Mucosa of descending colon (tissue), 3 donors: Measurements from ENCODE around the gene TMEM170A. TPM values are rescaled to one million over a fixed set of nuclear protein-coding genes. Genes with fewer than 3 reads are reported as not detected.

Experiments
- ATAC-seq: fragments of 200-7000 bp; cut with Tn5 transposase; one replicate; pipeline ENCODE4 v1.9.1; 2020; ENCODE audit warnings: mild to moderate bottlenecking, moderate library complexity
- DNase-seq, 3 donors: peaks; one replicate each; pipeline ENCODE4 v3.0.0-alpha.2; 2020
- H3K36me3 ChIP-seq: fragments of 200-600 bp; one replicate; pipeline ENCODE4 v1.8.0; 2021; ENCODE audit warnings: low read depth, mild to moderate bottlenecking
- H3K4me1 ChIP-seq: fragments of 200-600 bp; one replicate; pipeline ENCODE4 v1.8.0; 2021; ENCODE audit warnings: low read depth, mild to moderate bottlenecking
- H3K4me3 ChIP-seq: fragments of 200-600 bp; one replicate; pipeline ENCODE4 v1.8.0; 2021; ENCODE audit warnings: mild to moderate bottlenecking
- H3K9me3 ChIP-seq: fragments of 200-600 bp; one replicate; pipeline ENCODE4 v1.8.0; 2021; ENCODE audit warnings: mild to moderate bottlenecking
- CTCF ChIP-seq: fragments of 200-600 bp; IDR thresholded peaks from one replicate; pipeline ENCODE4 v1.8.0; 2022; ENCODE audit warnings: antibody characterized with exemption, mild to moderate bottlenecking
- intact Hi-C, 2 donors: fragments of 100-400 bp; cut with DNase I in 1 of 2; cut with micrococcal nuclease in 1 of 2; formaldehyde crosslinking; loops; one replicate each; pipeline versions ENCODE4 v1.11.0 to v1.11.1; 2022; cut with DNase I, micrococcal nuclease
- total RNA-seq, 3 donors: library from RNA; stranded (reverse); fragmentation: NEBNext Ultra II Directional in 2 of 3; extraction: Animal tissue kit (Norgen Biotek cat#: 25700) in 2 of 3; gene quantifications; one replicate each; pipeline versions ENCODE4 v1.2.1 to v1.2.4, GENCODE V29; 2021 to 2023
- donor health status: DM: no; HTN: no; CAD: no; lungs with moderate emphysema.
- donor health status: DM: no; HTN: no; CAD: no.
- donor health status: DM: no; HTN: yes; CAD: no.

The TMEM170A gene
- total RNA-seq, 3 donors from 2014 or later, result 46.7 to 76.8 (median 46.7) TPM

- no peaks in the 10 kb centered on the region for H3K36me3 ChIP-seq
- H3K4me1 ChIP-seq, result peaks cover 18% of the 10 kb centered on the region
- TF ChIP-seq CTCF, result no peak
- H3K4me3 ChIP-seq, result no peak overlapping the region
- intact Hi-C loops, result loop anchor here in 1 of 2 donors (10.0 kb wide), 1 partner anchor 204 kb away; no protein-coding TSS in a partner anchor
- ATAC-seq (no peak), DNase-seq (no peak)
- no peaks in the 10 kb centered on the region for H3K9me3 ChIP-seq
These were observed 66.2 kb downstream of the TMEM170A start for GRCh38 chr16:75398333-75398732.

GRCh38 chr16:75394941-75395340, 69.5 kb downstream of the TMEM170A start:
- Histone ChIP-seq H3K4me3 (no peak overlapping the region), H3K4me1 (no peaks in the 10 kb centered on the region), H3K36me3 (no peaks in the 10 kb centered on the region), H3K9me3 (no peaks in the 10 kb centered on the region)
- ATAC-seq (no peak), DNase-seq (no peak)
- intact Hi-C loops, result loop anchor here in 1 of 2 donors (10.0 kb wide), 1 partner anchor 200 kb away; no protein-coding TSS in a partner anchor
- no peak for TF ChIP-seq CTCF

Other genes starting within 250 kb of the TMEM170A start
- under 1 TPM in 2 of 3 donors, not detected in 1; 0.67 to 0.76 TPM for gene CTRB1, start 245.7 kb downstream of the TMEM170A start, total RNA-seq
- 100 to 1,000 TPM; 100 to 134 (median 116) TPM for gene BCAR1, start 213.1 kb downstream of the TMEM170A start, total RNA-seq
- 100 to 1,000 TPM in 1 of 3 donors, 10 to 100 TPM in 2; 71.9 to 101 (median 72.0) TPM for gene CFDP1, start 31.2 kb downstream of the TMEM170A start, total RNA-seq
- 1 to 10 TPM; 1.8 to 2.9 (median 2.9) TPM for gene CHST6, start 30.8 kb upstream of the TMEM170A start, total RNA-seq
- 100 to 1,000 TPM in 2 of 3 donors, 10 to 100 TPM in 1; 27.4 to 111 (median 105) TPM for gene CHST5, start 71.4 kb upstream of the TMEM170A start, total RNA-seq
- 1 to 10 TPM; 4.7 to 7.3 (median 5.5) TPM for gene TMEM231, start 91.6 kb upstream of the TMEM170A start, total RNA-seq
- 100 to 1,000 TPM in 2 of 3 donors, 10 to 100 TPM in 1; 81.4 to 110 (median 106) TPM for gene GABARAPL2, start 101.7 kb upstream of the TMEM170A start, total RNA-seq
- 10 to 100 TPM; 33.0 to 38.1 (median 35.8) TPM for gene ADAT1, start 158.6 kb upstream of the TMEM170A start, total RNA-seq
- gene KARS1, start 183.0 kb upstream of the TMEM170A start, total RNA-seq, result 100 to 1,000 TPM in 2 of 3 donors, 10 to 100 TPM in 1; 94.3 to 108 (median 103) TPM
- 10 to 100 TPM; 26.0 to 49.6 (median 27.7) TPM for gene TERF2IP, start 183.1 kb upstream of the TMEM170A start, total RNA-seq
- not detected for gene CPHXL2, start 212.3 kb upstream of the TMEM170A start, total RNA-seq
- not detected for gene DUXB, start 236.8 kb upstream of the TMEM170A start, total RNA-seq